ENCODE results near the gene EXOC1L.
"Not testable (repeated sequence)": the region's sequence is repeated elsewhere in the genome, so short reads cannot be mapped to it uniquely, and the experiment has no call there.

Gene EXOC1L

GRCh38 chr4:55837903-55838302 lies 18.3 kb downstream of the EXOC1L start:
- DNase-seq (ENCODE audit: insufficient read length, low spot score) (no peak), FAIRE-seq (no peak)

GRCh38 chr4:55838356-55838755 lies 18.8 kb downstream of the EXOC1L start:
- no peak for FAIRE-seq
- no peak for DNase-seq (ENCODE audit: insufficient read length, low spot score)

- no peak for DNase-seq (ENCODE audit: insufficient read length, low spot score)
- FAIRE-seq = no peak
Measured at GRCh38 chr4:55838952-55839351, 19.4 kb downstream of the EXOC1L start.

GRCh38 chr4:55840956-55841355 lies 21.4 kb downstream of the EXOC1L start:
- no peak for FAIRE-seq
- no peak for DNase-seq (ENCODE audit: insufficient read length, low spot score)

- FAIRE-seq = not testable (repeated sequence)
Measured at GRCh38 chr4:55841373-55842239, 22.0 kb downstream of the EXOC1L start.

GRCh38 chr4:55842312-55842711 lies 22.7 kb downstream of the EXOC1L start:
- FAIRE-seq; DNase-seq (ENCODE audit: insufficient read length, low spot score): not testable (repeated sequence)

More at GRCh38 chr4:55841373-55842239, 22.0 kb downstream of the EXOC1L start:
- DNase-seq (ENCODE audit: insufficient read length, low spot score) = not testable (repeated sequence)

GRCh38 chr4:55849724-55850123 lies 30.1 kb downstream of the EXOC1L start:
- no peak for FAIRE-seq
- no peak for DNase-seq (ENCODE audit: insufficient read length, low spot score)

GRCh38 chr4:55851885-55852284 lies 32.3 kb downstream of the EXOC1L start:
- DNase-seq (ENCODE audit: insufficient read length, low spot score) = no peak
- FAIRE-seq = no peak

GRCh38 chr4:55853484-55854046 lies 34.0 kb downstream of the EXOC1L start, which contains the start of gene EXOC1:
TSS of gene EXOC1 (plus strand) at chr4:55853648. CDS start at chr4:55858324, 4,676 bp downstream.
- DNase-seq (ENCODE audit: insufficient read length, low spot score) (peak; percentile 81), FAIRE-seq (no peak)

- DNase-seq (ENCODE audit: insufficient read length, low spot score) (peak; percentile 1), FAIRE-seq (no peak)
Measured at GRCh38 chr4:55854129-55854528, 34.5 kb downstream of the EXOC1L start.

GRCh38 chr4:55857586-55857985 lies 38.0 kb downstream of the EXOC1L start:
- FAIRE-seq = no peak

GRCh38 chr4:55859711-55860110 lies 40.1 kb downstream of the EXOC1L start:
- FAIRE-seq = no peak
- no peak for DNase-seq (ENCODE audit: insufficient read length, low spot score)

More at GRCh38 chr4:55857586-55857985, 38.0 kb downstream of the EXOC1L start:
- DNase-seq (ENCODE audit: insufficient read length, low spot score) = no peak

GRCh38 chr4:55864577-55865223 lies 45.1 kb downstream of the EXOC1L start:
- no peak for FAIRE-seq
- DNase-seq (ENCODE audit: insufficient read length, low spot score) = no peak

- FAIRE-seq (no peak), DNase-seq (ENCODE audit: insufficient read length, low spot score) (no peak)
Measured at GRCh38 chr4:55865228-55865806, 45.7 kb downstream of the EXOC1L start.

- DNase-seq (ENCODE audit: insufficient read length, low spot score) (peak; percentile 20), FAIRE-seq (no peak)
Measured at GRCh38 chr4:55866290-55866907, 46.8 kb downstream of the EXOC1L start.

- FAIRE-seq (no peak), DNase-seq (ENCODE audit: insufficient read length, low spot score) (peak; percentile 13)
Measured at GRCh38 chr4:55866973-55867574, 47.5 kb downstream of the EXOC1L start.

- no peak for FAIRE-seq
- DNase-seq (ENCODE audit: insufficient read length, low spot score) = no peak
Measured at GRCh38 chr4:55868581-55869090, 49.0 kb downstream of the EXOC1L start.

- FAIRE-seq (no peak), DNase-seq (ENCODE audit: insufficient read length, low spot score) (no peak)
Measured at GRCh38 chr4:55871299-55871800, 51.8 kb downstream of the EXOC1L start.

GRCh38 chr4:55874831-55875230 lies 55.2 kb downstream of the EXOC1L start:
- DNase-seq (ENCODE audit: insufficient read length, low spot score) = no peak
- no peak for FAIRE-seq

GRCh38 chr4:55876387-55876786 lies 56.8 kb downstream of the EXOC1L start:
- DNase-seq (ENCODE audit: insufficient read length, low spot score) = no peak
- FAIRE-seq = no peak

Data from HTR-8/SVneo (cell line).